ENCODE measurements around the gene NUP210L.

The NUP210L gene

GRCh38 chr1:153976819-153977249, 178.0 kb downstream of the NUP210L start:
- no peak for DNase-seq (ENCODE audit: low read depth, low spot score)
- no peak for TF ChIP-seq POLR2AphosphoS5 (IDR thresholded peaks at IDR 0.05; ENCODE audit: borderline replicate concordance, low read depth, low read length)
- TF ChIP-seq EZH2 (IDR thresholded peaks at IDR 0.05), result no peak
- TF ChIP-seq FOXP2 (optimal IDR thresholded peaks at IDR 0.05; ENCODE audit: control extremely low read depth, extremely low read length, insufficient read depth), result no peak
- peaks cover 25% of the 10 kb centered on the region for H3K36me3 ChIP-seq (ENCODE audit: insufficient read depth, low read length)
- no peaks in the 10 kb centered on the region for H3K9me3 ChIP-seq (ENCODE audit: low read depth, low read length)
- peak overlapping the region; percentile 95 for H3K9ac ChIP-seq (ENCODE audit: insufficient read length)
- H3K27ac ChIP-seq, result peak overlapping the region; percentile 75
- peak overlapping the region; percentile 86 for H3K4me3 ChIP-seq

- Histone ChIP-seq H3K36me3 (ENCODE audit: insufficient read depth, low read length) (peaks cover 25% of the 10 kb centered on the region), H3K9me3 (ENCODE audit: low read depth, low read length) (no peaks in the 10 kb centered on the region), H3K9ac (ENCODE audit: insufficient read length) (no peak overlapping the region), H3K27ac (no peak overlapping the region), H3K4me3 (no peak overlapping the region)
- no peak for DNase-seq (ENCODE audit: low read depth, low spot score)
- TF ChIP-seq EZH2 (IDR thresholded peaks at IDR 0.05), result no peak
- no peak for TF ChIP-seq POLR2AphosphoS5 (IDR thresholded peaks at IDR 0.05; ENCODE audit: borderline replicate concordance, low read depth, low read length)
- TF ChIP-seq FOXP2 (optimal IDR thresholded peaks at IDR 0.05; ENCODE audit: control extremely low read depth, extremely low read length, insufficient read depth), result no peak
These were observed 181.3 kb downstream of the NUP210L start for GRCh38 chr1:153973525-153973924.

GRCh38 chr1:153973071-153973470, 181.8 kb downstream of the NUP210L start:
- H3K9me3 ChIP-seq (ENCODE audit: low read depth, low read length), result no peaks in the 10 kb centered on the region
- H3K36me3 ChIP-seq (ENCODE audit: insufficient read depth, low read length), result peaks cover 25% of the 10 kb centered on the region
- DNase-seq (ENCODE audit: low read depth, low spot score), result no peak
- H3K27ac ChIP-seq, result no peak overlapping the region
- no peak overlapping the region for H3K4me3 ChIP-seq
- no peak for TF ChIP-seq POLR2AphosphoS5 (IDR thresholded peaks at IDR 0.05; ENCODE audit: borderline replicate concordance, low read depth, low read length)
- no peak for TF ChIP-seq EZH2 (IDR thresholded peaks at IDR 0.05)
- TF ChIP-seq FOXP2 (optimal IDR thresholded peaks at IDR 0.05; ENCODE audit: control extremely low read depth, extremely low read length, insufficient read depth), result no peak
- no peak overlapping the region for H3K9ac ChIP-seq (ENCODE audit: insufficient read length)

- TF ChIP-seq POLR2AphosphoS5 (IDR thresholded peaks at IDR 0.05; ENCODE audit: borderline replicate concordance, low read depth, low read length), result no peak
- no peak for TF ChIP-seq EZH2 (IDR thresholded peaks at IDR 0.05)
- no peak for DNase-seq (ENCODE audit: low read depth, low spot score)
- H3K9me3 ChIP-seq (ENCODE audit: low read depth, low read length), result no peaks in the 10 kb centered on the region
- no peak overlapping the region for H3K27ac ChIP-seq
- H3K4me3 ChIP-seq, result no peak overlapping the region
- peaks cover 18% of the 10 kb centered on the region for H3K36me3 ChIP-seq (ENCODE audit: insufficient read depth, low read length)
- H3K9ac ChIP-seq (ENCODE audit: insufficient read length), result no peak overlapping the region
These were observed 184.5 kb downstream of the NUP210L start for GRCh38 chr1:153970346-153970745.

- no peak overlapping the region for H3K9ac ChIP-seq (ENCODE audit: insufficient read length)
- TF ChIP-seq EZH2 (IDR thresholded peaks at IDR 0.05), result no peak
- TF ChIP-seq POLR2AphosphoS5 (IDR thresholded peaks at IDR 0.05; ENCODE audit: borderline replicate concordance, low read depth, low read length), result no peak
- TF ChIP-seq FOXP2 (optimal IDR thresholded peaks at IDR 0.05; ENCODE audit: control extremely low read depth, extremely low read length, insufficient read depth), result no peak
- no peak overlapping the region for H3K4me3 ChIP-seq
- H3K36me3 ChIP-seq (ENCODE audit: insufficient read depth, low read length), result peaks cover 4% of the 10 kb centered on the region
- no peak for DNase-seq (ENCODE audit: low read depth, low spot score)
- H3K9me3 ChIP-seq (ENCODE audit: low read depth, low read length), result no peaks in the 10 kb centered on the region
- H3K27ac ChIP-seq, result no peak overlapping the region
These were observed 185.9 kb downstream of the NUP210L start for GRCh38 chr1:153968972-153969371.

- Histone ChIP-seq H3K9ac (ENCODE audit: insufficient read length) (no peak overlapping the region), H3K36me3 (ENCODE audit: insufficient read depth, low read length) (no peaks in the 10 kb centered on the region; the same call in 1 of the 2 replicates), H3K27ac (no peak overlapping the region), H3K9me3 (ENCODE audit: low read depth, low read length) (no peaks in the 10 kb centered on the region), H3K4me3 (no peak overlapping the region)
- no peak for TF ChIP-seq EZH2 (IDR thresholded peaks at IDR 0.05)
- DNase-seq (ENCODE audit: low read depth, low spot score), result no peak
These were observed 186.5 kb downstream of the NUP210L start for GRCh38 chr1:153968408-153968807.

GRCh38 chr1:153968000-153968363, 186.9 kb downstream of the NUP210L start:
- no peaks in the 10 kb centered on the region for H3K36me3 ChIP-seq (ENCODE audit: insufficient read depth, low read length)
- TF ChIP-seq FOXP2 (optimal IDR thresholded peaks at IDR 0.05; ENCODE audit: control extremely low read depth, extremely low read length, insufficient read depth), result no peak
- TF ChIP-seq POLR2AphosphoS5 (IDR thresholded peaks at IDR 0.05; ENCODE audit: borderline replicate concordance, low read depth, low read length), result no peak
- TF ChIP-seq EZH2 (IDR thresholded peaks at IDR 0.05), result no peak
- DNase-seq (ENCODE audit: low read depth, low spot score), result no peak
- peak overlapping the region; percentile 65 for H3K9ac ChIP-seq (ENCODE audit: insufficient read length)
- H3K4me3 ChIP-seq, result peak overlapping the region; percentile 92
- H3K27ac ChIP-seq, result peak overlapping the region; percentile 85
- H3K9me3 ChIP-seq (ENCODE audit: low read depth, low read length), result no peaks in the 10 kb centered on the region

- TF ChIP-seq EZH2 (IDR thresholded peaks at IDR 0.05) (no peak), FOXP2 (optimal IDR thresholded peaks at IDR 0.05; ENCODE audit: control extremely low read depth, extremely low read length, insufficient read depth) (peak; percentile 71), POLR2AphosphoS5 (IDR thresholded peaks at IDR 0.05; ENCODE audit: borderline replicate concordance, low read depth, low read length) (peak; percentile 85)
- Histone ChIP-seq H3K36me3 (ENCODE audit: insufficient read depth, low read length) (no peaks in the 10 kb centered on the region), H3K9ac (ENCODE audit: insufficient read length) (peak within 1 kb of the TSS; percentile 91), H3K27ac (peak within 1 kb of the TSS; percentile 91), H3K4me3 (peak within 1 kb of the TSS; percentile 92), H3K9me3 (ENCODE audit: low read depth, low read length) (no peaks in the 10 kb centered on the region)
- DNase-seq (ENCODE audit: low read depth, low spot score), result peak; percentile 95
These were observed 187.5 kb downstream of the NUP210L start, which contains the start of gene CREB3L4 for GRCh38 chr1:153967107-153967999. TSS of gene CREB3L4 (plus strand) at chr1:153967902. CDS start at chr1:153968526, 624 bp downstream.

Data from SK-N-MC (cell line).